Kidney capillary endothelial cell (primary cell): ENCODE measurements around the gene CLINT1.
A peak's percentile ranks its signal among the peaks of the same experiment; 100 is the strongest.
"Not testable (repeated sequence)": the region's sequence is repeated elsewhere in the genome, so short reads cannot be mapped to it uniquely, and the experiment has no call there.

Source experiments
- DNase-seq: peaks from one replicate; pipeline ENCODE4 v3.0.0-alpha.2; 2018; ENCODE audit warnings: low spot score

CLINT1 gene

DNA sequence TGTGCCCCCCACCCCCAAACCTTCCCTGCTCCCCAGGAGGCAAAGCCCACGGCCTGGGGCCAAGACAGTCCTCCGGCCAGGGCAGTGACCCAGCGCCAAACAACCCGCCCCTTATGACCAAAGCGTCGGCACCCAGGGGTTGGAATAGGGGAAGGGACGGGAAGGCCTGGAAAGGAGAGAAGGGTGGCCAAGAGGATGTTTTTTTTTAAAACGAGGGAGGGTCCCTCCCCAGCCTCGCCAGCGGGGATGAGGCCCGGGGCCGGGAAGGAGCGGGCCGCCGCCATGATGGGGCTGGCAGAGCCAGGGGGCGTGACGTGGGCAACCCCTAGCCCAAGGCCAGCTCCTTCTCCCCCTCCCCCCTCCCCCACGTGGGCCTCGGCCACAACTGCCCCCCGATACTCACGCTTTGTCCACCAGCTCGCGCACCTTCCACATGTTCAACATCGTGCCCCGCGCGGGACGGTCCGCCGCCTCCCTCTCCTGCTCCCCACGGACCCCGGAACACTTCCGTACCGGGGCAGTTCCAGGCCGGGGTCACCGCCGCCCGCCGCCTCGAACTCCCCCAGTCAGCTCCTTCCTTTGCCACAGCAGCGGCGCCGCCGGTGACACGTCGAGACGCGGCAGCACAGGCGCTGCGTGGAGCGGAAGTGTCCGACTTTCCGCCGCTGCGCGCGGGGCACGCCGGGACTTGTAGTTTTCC, at the start of gene CLINT1:
Gene CLINT1, minus strand, starts transcription at position 619 of the 700 bp plus-strand sequence. Its CDS starts 175 bp downstream, at position 444.
- DNase-seq: peak; percentile 81

DNA sequence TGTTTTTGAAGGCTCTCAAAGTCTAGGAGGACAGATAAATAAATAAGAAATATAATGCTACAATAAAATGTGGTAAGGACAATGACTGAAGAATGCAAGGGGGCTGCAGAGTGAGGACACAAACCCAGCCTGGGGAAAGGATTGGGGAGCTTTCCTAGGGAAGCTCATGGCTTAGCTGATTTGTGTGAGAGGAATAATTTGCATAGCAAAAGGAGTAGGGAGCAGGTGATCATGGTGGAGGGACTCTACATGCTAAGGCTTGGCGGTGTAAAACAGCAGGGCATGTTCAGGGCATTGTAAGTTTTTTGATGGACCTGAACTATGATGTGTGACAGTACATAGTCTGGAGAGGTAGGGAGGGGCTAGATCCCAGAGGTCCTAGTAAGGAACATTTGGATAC, 49.5 kb upstream of the CLINT1 start:
- DNase-seq: no peak

DNA sequence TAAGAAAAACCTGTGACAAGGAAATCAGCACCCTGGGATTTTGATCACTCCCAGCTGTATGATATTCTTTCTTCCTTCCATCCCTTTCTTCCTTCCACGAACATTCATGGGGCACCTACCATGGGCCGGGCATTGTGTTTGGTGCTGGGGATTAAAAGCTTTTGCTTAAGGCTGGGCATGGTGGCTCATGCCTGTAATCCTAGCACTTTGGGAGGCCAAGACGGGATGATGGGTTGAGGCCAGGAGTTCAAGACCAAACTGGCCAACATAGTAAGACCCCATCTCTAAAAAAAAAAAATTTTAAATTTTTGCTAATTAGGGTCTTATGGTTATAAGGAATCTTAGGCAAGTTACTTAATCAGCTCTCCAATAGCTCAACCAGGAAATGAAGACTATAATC, 48.5 kb upstream of the CLINT1 start:
- no peak for DNase-seq

DNA sequence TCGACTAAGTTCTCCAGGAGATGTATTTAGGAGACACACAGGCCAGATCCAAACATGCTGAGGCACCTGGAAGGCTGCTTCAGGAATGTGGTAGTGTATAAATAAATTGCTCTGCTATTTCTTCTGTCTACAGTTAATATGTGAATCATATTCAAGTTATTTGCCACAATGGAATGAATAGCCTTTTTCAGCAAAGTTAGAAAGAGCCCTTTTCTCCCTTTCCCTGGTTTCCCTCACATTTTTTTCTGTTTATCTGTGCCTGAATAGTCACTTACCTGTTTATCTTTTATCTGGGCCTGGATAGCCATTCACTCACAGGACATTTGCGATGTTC, 44.1 kb upstream of the CLINT1 start:
- DNase-seq: no peak

DNA sequence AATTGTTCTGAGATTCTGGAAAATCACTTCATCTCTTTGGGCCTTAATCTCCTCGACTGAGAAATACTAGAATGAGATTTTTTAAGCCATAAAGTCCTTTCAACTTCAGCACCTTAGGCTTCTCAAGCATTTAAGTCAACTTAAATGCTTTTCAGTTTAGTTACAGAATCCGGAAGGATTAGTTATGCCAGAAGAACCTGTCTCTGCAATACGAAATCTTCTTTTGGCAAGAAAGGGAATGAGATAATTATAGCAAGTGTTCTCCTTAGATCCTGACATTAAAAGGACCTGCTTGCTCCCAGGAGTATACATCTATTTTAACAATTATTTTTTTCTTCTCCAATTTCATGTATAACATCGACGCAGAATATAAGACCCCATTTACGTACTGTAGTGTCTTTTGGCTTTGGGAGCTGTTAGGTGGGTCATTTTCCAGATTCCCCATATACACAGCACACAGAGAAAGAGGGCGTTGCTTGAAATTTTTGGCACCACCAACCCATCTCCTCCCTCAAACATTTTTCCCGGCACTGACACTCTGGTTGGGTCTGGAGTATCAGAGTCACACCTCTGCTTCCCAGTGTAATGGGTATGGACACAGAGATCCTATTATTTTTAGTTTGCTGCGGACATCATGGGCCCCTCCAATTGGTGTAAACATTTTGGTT, 43.6 kb upstream of the CLINT1 start:
- DNase-seq: no peak

DNA sequence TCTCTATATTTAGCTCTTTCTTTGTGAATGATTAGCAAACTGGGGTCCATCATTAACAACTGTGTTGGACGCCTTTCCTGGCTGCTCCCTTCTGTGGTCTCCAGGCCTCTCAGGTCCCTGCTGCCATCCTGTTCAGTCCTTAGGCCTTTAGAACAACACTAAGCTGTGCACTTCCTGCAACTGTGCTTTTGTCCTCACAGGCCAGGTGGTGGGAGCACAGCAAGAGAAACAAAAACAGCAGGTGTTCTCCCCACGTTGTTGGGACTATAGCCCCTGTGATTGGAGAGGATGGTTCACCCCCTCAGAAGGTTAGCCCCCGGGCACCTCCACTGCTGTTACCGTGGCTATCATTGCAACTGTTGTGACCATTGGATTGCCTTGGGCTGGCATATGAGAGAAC, 41.7 kb upstream of the CLINT1 start:
- DNase-seq: no peak

DNA sequence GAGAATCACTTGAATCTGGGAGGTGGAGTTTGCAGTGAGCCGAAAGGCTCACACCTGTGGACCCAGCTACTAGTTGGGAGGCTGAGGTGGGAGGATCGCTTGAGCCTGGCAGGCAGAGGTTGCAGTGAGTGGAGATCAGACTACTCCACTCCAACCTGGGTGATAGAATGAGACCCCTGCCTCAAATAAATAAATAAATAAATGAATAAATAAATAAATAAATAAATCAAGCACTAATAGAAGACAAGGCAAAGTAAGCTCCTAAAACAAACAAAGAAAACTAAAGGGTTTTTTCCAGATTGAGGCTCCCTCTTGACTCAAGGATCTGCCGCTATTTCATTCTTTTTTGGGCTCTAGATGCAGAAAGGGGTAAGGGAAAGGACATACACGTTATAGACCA, 34.7 kb upstream of the CLINT1 start:
- no peak for DNase-seq

DNA sequence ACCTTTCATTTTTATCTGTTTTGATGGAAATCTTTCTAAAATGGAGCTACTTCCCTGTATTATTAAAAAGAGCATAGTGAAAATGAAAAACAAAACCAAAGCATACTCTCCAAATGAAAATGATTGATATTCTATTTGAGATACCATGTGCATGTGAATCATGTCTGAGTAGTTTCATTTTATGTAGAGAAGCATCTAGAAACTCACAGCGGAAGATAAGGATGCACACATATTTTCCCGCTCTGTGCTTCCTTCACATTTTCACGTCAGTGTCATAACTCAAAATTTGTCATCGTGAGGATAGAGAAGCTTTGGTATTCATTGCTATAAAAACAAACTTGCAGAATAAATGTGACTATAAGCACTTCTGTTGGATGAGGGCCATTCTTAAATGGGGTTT, 34.0 kb upstream of the CLINT1 start:
- no peak for DNase-seq

DNA sequence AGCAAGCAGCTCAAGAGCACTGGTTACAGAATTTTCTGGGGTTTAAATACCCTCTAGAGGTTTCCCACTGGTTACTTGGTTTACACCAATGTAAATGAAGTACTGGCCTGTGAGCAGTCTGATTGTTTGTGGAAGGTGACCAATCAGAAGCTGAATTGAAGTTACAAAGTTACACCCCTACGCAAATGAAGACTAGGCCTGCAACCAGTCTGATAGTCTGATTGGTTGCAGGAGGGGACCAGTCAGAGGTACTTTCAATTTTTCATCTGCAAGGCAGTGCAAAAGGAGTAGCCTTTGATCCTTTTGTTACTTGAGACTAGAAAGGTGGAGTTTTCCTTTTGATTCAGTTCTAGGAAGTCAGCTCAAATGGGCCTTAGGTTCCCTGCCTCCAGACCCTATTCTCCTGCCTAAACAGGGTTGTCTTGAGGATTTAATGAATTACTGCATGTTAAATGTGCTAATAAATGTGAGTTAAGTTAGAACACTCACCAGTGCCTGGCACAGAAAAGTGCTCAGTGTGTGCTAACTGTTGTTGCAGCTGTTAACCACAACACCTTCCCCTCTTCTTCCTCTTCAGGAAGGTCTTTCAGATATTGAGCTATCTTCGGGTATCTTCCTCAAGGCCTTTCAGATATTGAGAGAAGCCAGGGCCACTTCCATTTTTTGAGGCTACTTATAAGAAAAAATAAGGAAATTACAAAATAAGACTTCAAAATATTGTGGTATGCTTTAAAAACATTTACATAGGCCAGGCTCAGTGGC, 32.1 kb upstream of the CLINT1 start:
- DNase-seq: no peak

DNA sequence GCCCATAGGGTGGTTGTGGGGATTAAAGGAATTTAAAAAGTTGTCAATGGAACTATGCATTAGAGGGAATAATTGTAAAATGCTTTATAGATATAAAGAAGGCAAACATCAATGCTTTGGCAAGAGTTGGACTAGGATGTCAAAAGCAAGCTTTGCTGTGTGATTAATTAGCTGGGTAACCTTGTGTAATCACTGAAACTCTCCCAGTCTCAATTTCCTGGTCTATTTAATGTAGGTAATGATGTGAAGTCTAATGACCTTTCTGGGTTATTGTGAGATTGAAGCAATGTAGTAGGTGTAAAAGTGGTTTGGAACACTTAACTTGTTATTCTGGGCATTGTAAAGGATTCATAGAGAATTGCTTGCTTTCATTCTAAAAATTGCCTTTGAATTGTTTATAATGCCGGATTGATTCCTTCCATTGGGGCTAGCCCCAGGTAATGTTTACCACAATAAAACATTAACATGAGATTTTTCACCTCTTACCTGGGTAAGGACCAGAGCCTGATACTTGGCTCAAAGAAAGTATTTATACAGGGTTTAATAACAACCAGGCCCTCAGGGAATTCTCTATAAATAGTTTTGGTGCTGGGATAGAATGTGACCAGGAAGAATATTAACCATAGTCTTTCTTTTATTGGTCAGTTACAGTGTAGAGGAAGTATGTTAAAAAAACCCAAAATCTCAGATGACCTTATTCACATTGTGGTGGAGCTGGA, 30.0 kb upstream of the CLINT1 start:
- DNase-seq: no peak

DNA sequence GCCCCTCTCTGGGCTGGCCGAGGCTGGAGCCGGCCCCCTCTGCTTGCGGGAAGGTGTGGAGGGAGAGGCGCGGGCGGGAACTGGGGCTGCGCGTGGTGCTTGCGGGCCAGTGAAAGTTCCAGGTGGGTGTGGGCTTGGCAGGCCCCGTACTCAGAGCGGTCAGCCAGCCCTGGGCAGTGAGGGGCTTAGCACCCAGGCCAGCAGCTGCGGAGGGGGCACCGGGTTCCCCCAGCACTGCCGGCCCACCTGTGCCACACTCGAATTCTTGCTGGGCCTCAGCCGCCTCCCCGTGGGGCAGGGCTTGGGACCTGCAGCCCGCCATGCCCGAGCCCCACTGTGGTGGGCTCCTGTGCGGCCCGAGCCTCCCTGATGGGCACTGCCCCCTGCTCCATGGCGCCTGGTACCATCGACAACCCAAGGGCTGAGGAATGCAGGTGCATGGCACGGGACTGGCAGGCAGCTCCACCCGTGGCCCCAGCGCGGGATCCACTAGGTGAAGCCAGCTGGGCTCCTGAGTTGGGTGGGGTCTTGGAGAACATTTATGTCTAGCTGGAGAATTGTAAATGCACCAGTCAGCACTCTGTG, 27.9 kb upstream of the CLINT1 start:
- no peak for DNase-seq

DNA sequence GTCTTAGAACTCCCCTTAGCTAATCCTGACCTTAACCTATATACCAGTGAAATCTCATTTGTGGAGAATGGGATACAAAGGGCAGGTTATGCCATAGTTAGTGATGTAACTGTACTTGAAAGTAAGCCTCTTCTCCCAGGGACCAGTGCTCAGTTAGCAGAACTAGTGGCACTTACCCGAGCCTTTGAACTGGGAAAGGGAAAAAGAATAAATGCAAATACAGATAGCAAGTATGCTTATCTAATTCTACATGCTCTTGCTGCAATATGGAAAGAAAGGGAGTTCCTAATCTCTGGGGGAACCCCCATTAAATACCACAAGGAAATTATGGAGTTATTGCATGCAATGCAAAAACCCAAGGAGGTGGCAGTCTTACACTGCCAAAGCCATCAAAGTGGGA, 26.1 kb upstream of the CLINT1 start:
- not testable (repeated sequence) for DNase-seq

DNA sequence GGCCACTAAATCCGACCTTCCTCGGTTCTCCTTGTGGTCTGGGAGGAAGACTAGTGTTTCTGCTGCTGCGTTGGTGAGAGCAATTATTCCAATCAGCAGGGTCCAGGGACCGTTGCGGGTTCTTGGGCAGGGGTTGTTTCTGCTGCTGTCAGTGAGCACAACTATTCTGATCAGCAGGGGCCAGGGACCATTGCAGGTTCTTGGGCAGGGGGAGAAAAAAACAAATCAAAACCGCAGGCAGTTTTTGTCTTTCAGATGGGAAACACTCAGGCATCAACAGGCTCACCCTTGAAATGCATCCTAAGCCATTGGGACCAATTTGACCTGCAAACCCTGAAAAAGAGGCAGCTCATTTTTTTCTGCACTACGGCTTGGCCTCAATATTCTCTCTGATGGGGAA, 22.6 kb upstream of the CLINT1 start:
- DNase-seq: not testable (repeated sequence)

DNA sequence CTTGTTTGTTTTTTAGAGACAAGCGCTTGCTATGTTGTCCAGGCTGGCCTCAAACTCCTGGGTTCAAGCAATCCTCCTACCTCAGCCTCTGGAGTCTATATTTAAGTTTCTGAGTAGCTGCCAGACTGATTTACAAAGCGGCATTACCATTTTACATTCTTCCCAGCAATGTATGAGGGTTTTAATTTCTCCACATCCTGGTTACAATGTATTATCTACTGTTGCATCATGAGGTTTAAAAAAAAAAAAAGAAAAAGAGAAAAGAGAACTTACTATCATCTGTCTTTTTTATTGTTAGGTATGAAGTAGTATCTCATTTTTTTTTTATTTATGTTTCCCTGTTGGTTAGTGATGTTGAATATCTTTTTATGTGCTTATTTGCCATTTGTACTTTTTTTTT, 18.9 kb upstream of the CLINT1 start:
- no peak for DNase-seq

DNA sequence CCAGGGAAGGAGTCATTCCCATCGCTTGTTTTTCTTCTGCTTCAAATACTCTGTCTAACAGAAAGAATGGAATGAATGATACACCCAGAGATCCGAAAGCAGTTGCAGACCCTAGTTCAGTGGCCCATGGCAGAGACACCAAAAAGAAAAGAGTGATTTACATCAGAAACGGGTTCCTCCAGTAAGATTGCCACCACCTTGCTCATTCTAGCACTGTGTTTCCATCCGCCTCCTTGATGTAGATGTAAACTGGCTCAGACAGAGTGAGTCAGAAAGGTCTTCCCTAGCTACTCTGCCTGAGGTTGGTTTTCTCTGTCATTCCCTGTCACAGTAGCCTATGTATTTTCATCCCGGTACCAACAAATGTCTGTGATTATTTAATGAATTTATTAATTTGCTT, 15.9 kb upstream of the CLINT1 start:
- DNase-seq: no peak

DNA sequence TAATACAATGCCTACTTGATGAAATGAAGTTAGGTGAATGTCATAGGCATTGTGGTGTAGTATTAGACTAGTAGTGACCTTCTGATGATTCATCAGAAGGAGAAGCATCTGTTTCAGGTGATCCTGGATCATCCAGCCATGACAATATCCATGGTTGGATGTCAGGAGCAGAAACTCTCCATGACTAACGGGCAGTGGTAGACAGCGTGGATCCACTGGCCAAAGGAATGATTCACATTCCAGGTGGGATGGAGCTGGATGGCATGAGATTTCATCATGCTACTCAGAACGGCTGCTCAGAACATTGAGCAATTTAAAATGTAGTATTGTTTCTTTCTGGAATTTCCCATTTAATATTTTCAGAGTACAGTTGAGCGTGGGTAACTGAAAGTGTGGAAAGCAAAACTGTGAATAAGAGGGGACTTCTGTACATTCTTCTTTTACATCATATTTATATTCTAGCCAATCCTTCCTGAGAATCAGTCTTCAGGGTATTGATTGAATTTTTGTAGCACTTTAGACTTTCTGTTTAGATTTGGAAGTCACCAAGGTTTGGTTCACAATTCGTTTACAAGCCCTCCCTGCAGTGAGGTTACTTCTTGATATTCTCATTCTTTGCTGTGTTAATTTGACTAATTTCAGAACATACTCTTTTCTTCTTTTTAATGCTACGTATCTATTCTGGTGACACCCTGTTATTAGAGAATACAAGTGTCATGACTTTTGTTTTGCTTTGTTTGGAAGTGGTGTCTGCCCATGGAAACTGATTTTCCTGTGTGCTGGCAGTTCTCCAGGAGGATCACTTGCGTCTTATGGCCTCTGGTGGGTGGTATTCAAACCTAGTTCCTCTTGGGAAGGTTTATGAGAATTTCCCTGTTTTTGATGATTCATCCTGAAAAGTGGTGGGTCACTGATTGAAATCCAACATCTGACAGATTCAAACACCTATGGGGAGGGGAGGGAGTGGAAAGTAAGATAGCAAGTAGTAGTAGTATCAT, 12.2 kb upstream of the CLINT1 start:
- DNase-seq: peak; percentile 62

DNA sequence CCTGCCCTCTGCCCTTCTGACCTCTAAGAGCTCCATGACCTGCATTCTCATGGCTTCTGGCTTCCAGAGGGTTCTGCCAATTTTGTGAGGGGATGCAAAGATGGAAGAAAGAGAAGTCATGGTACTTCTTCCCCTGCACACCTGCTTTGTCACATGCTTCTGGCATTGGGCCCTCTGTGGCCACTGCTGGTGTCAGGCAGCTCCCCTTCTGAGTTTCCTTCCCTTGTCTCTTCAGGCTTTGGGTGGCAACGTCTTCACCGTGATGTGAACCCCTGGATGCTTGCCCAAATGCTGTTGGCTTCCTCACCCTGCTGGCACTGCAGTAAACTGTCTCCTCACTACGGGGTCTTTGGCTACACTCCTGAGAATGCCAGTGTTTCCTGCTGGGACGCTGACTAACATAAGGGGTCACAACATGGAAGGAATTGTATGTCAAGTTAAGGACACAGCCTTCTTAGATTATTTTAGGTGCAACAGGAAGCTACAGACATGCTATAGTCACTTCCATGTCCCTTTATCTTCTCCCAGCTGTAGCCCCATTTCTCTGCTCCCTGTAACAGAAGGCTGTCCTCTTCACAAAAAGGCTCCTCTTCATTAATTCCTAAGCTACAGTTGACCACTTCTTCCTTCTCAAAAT, 8.9 kb upstream of the CLINT1 start:
- DNase-seq: peak; percentile 53

DNA sequence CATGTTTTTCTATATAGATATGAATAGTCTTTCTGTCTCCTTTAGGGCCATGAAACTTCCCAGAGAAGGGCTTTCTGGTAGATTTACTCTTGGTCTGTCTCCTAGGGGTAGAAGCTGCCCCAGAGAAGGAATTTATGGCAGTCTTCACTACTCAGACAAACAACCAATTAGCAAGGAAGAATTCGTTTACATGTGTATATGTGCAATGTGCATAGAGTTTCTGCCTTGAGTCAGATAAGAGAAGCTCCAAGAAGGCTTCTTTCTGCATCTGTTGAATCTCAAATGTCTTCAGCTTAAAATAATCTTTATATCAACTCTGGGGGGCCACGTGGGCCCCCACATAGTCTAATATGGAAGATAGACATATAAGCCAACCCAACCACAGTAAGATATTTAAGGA, 7.6 kb upstream of the CLINT1 start:
- DNase-seq: no peak

DNA sequence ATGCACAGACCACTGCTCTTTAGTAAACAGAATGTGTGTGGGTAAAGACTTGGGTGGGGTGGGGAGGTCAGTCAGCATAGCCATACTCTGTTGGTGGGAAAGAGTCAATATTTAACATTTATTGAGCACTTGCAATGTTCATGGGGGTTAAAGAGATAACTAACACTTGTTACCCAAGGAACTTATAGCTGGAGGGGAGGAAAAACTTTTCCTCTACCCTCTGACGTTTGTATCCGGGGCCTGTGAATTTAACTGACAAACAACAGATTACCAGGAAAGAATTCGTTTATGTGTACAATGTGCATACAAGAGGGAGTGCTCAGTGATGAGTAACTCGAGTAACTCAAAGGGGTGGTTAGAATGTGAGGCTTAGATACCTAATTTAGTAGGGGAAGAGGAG, 6.8 kb upstream of the CLINT1 start:
- no peak for DNase-seq

DNA sequence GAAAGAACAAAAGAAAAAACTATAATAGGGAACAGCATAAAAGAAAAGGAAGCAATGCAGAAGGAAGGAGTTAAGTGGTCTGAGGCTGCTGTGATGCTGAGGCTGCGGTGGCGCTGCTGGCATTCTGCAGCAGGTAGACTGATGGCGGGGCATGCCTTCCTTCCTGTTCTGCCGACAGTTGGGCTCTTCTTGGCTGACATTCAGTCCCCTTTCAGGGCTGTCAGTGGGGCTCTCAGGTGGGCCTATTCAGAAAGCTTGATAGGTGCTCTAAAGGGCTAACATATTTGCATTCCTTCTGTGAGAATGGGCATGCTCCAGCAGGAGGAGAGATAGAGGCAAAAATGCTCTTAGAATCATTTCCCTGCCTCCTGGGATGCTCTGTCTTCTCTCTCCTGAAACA, 5.1 kb upstream of the CLINT1 start:
- no peak for DNase-seq
